ENCODE results near the gene PAK3.

The PAK3 gene

GRCh38 chrX:111182997-111183396 lies 87.0 kb downstream of the PAK3 start:
- Histone ChIP-seq H3K4me1 (ENCODE audit: insufficient read depth, low read length) (no peaks in the 10 kb centered on the region), H3K36me3 (ENCODE audit: insufficient read depth, low read length) (no peaks in the 10 kb centered on the region), H3K9ac (ENCODE audit: low read length) (no peak overlapping the region), H3K4me3 (ENCODE audit: low read depth in 1 of 2, low read length in 2 of 2) (no peak overlapping the region), H3K27ac (ENCODE audit: low read depth, low read length) (no peak overlapping the region), H3K27me3 (ENCODE audit: control insufficient read depth in 1 of 2, insufficient read depth in 2 of 2, low read length in 2 of 2) (no peaks in the 10 kb centered on the region), H3K9me3 (ENCODE audit: low read length) (no peaks in the 10 kb centered on the region)

- no peaks in the 10 kb centered on the region for H3K9me3 ChIP-seq (ENCODE audit: low read length)
- no peak overlapping the region for H3K9ac ChIP-seq (ENCODE audit: low read length)
- no peaks in the 10 kb centered on the region for H3K27me3 ChIP-seq (ENCODE audit: control insufficient read depth in 1 of 2, insufficient read depth in 2 of 2, low read length in 2 of 2)
- no peak overlapping the region for H3K27ac ChIP-seq (ENCODE audit: low read depth, low read length)
- H3K4me3 ChIP-seq (ENCODE audit: low read depth in 1 of 2, low read length in 2 of 2): no peak overlapping the region
- H3K36me3 ChIP-seq (ENCODE audit: insufficient read depth, low read length): no peaks in the 10 kb centered on the region
- H3K4me1 ChIP-seq (ENCODE audit: insufficient read depth, low read length): no peaks in the 10 kb centered on the region
Observed at GRCh38 chrX:111191598-111191997, 95.6 kb downstream of the PAK3 start.

- H3K9ac ChIP-seq (ENCODE audit: low read length): no peak overlapping the region
- no peak overlapping the region for H3K4me3 ChIP-seq (ENCODE audit: low read depth in 1 of 2, low read length in 2 of 2)
- no peaks in the 10 kb centered on the region for H3K9me3 ChIP-seq (ENCODE audit: low read length)
- H3K27ac ChIP-seq (ENCODE audit: low read depth, low read length): no peak overlapping the region
- no peaks in the 10 kb centered on the region for H3K4me1 ChIP-seq (ENCODE audit: insufficient read depth, low read length)
- H3K36me3 ChIP-seq (ENCODE audit: insufficient read depth, low read length): no peaks in the 10 kb centered on the region
- peaks cover 0 to 5% of the 10 kb centered on the region in 2 donors for H3K27me3 ChIP-seq (ENCODE audit: control insufficient read depth in 1 of 2, insufficient read depth in 2 of 2, low read length in 2 of 2)
Observed at GRCh38 chrX:111199505-111199904, 103.5 kb downstream of the PAK3 start.

GRCh38 chrX:111200327-111200726 lies 104.3 kb downstream of the PAK3 start:
- Histone ChIP-seq H3K9me3 (ENCODE audit: low read length) (no peaks in the 10 kb centered on the region), H3K27me3 (ENCODE audit: control insufficient read depth in 1 of 2, insufficient read depth in 2 of 2, low read length in 2 of 2) (peaks cover 0 to 5% of the 10 kb centered on the region in 2 donors), H3K27ac (ENCODE audit: low read depth, low read length) (no peak overlapping the region), H3K4me3 (ENCODE audit: low read depth in 1 of 2, low read length in 2 of 2) (no peak overlapping the region), H3K4me1 (ENCODE audit: insufficient read depth, low read length) (no peaks in the 10 kb centered on the region), H3K9ac (ENCODE audit: low read length) (no peak overlapping the region), H3K36me3 (ENCODE audit: insufficient read depth, low read length) (no peaks in the 10 kb centered on the region)

GRCh38 chrX:111207851-111208250 lies 111.9 kb downstream of the PAK3 start:
- Histone ChIP-seq H3K9ac (ENCODE audit: low read length) (no peak overlapping the region), H3K36me3 (ENCODE audit: insufficient read depth, low read length) (no peaks in the 10 kb centered on the region), H3K27me3 (ENCODE audit: control insufficient read depth in 1 of 2, insufficient read depth in 2 of 2, low read length in 2 of 2) (peaks cover 0 to 5% of the 10 kb centered on the region in 2 donors), H3K4me1 (ENCODE audit: insufficient read depth, low read length) (no peaks in the 10 kb centered on the region), H3K4me3 (ENCODE audit: low read depth in 1 of 2, low read length in 2 of 2) (no peak overlapping the region), H3K27ac (ENCODE audit: low read depth, low read length) (no peak overlapping the region), H3K9me3 (ENCODE audit: low read length) (no peaks in the 10 kb centered on the region)

- no peaks in the 10 kb centered on the region for H3K9me3 ChIP-seq (ENCODE audit: low read length)
- H3K9ac ChIP-seq (ENCODE audit: low read length): no peak overlapping the region
- H3K27ac ChIP-seq (ENCODE audit: low read depth, low read length): no peak overlapping the region
- H3K4me3 ChIP-seq (ENCODE audit: low read depth in 1 of 2, low read length in 2 of 2): no peak overlapping the region
- H3K27me3 ChIP-seq (ENCODE audit: control insufficient read depth in 1 of 2, insufficient read depth in 2 of 2, low read length in 2 of 2): no peaks in the 10 kb centered on the region
- no peaks in the 10 kb centered on the region for H3K36me3 ChIP-seq (ENCODE audit: insufficient read depth, low read length)
- no peaks in the 10 kb centered on the region for H3K4me1 ChIP-seq (ENCODE audit: insufficient read depth, low read length)
Observed at GRCh38 chrX:111216293-111216801, 120.4 kb downstream of the PAK3 start.

GRCh38 chrX:111244235-111244750 lies 148.3 kb downstream of the PAK3 start:
- Histone ChIP-seq H3K36me3 (ENCODE audit: insufficient read depth, low read length) (no peaks in the 10 kb centered on the region), H3K27me3 (ENCODE audit: control insufficient read depth in 1 of 2, insufficient read depth in 2 of 2, low read length in 2 of 2) (no peaks in the 10 kb centered on the region), H3K4me1 (ENCODE audit: insufficient read depth, low read length) (no peaks in the 10 kb centered on the region), H3K4me3 (ENCODE audit: low read depth in 1 of 2, low read length in 2 of 2) (no peak overlapping the region), H3K9me3 (ENCODE audit: low read length) (no peaks in the 10 kb centered on the region), H3K9ac (ENCODE audit: low read length) (no peak overlapping the region), H3K27ac (ENCODE audit: low read depth, low read length) (no peak overlapping the region)

GRCh38 chrX:111254896-111255693 lies 159.1 kb downstream of the PAK3 start:
- no peaks in the 10 kb centered on the region for H3K36me3 ChIP-seq (ENCODE audit: insufficient read depth, low read length)
- H3K9me3 ChIP-seq (ENCODE audit: low read length): no peaks in the 10 kb centered on the region
- no peak overlapping the region for H3K27ac ChIP-seq (ENCODE audit: low read depth, low read length)
- no peak overlapping the region for H3K9ac ChIP-seq (ENCODE audit: low read length)
- H3K27me3 ChIP-seq (ENCODE audit: control insufficient read depth in 1 of 2, insufficient read depth in 2 of 2, low read length in 2 of 2): peaks cover 0 to 8% of the 10 kb centered on the region in 2 donors
- no peak overlapping the region for H3K4me3 ChIP-seq (ENCODE audit: low read depth in 1 of 2, low read length in 2 of 2)
- no peaks in the 10 kb centered on the region for H3K4me1 ChIP-seq (ENCODE audit: insufficient read depth, low read length)

GRCh38 chrX:111257733-111258132 lies 161.7 kb downstream of the PAK3 start:
- peaks cover 0 to 13% of the 10 kb centered on the region in 2 donors for H3K27me3 ChIP-seq (ENCODE audit: control insufficient read depth in 1 of 2, insufficient read depth in 2 of 2, low read length in 2 of 2)
- no peaks in the 10 kb centered on the region for H3K4me1 ChIP-seq (ENCODE audit: insufficient read depth, low read length)
- no peaks in the 10 kb centered on the region for H3K9me3 ChIP-seq (ENCODE audit: low read length)
- no peak overlapping the region for H3K27ac ChIP-seq (ENCODE audit: low read depth, low read length)
- no peaks in the 10 kb centered on the region for H3K36me3 ChIP-seq (ENCODE audit: insufficient read depth, low read length)
- H3K4me3 ChIP-seq (ENCODE audit: low read depth in 1 of 2, low read length in 2 of 2): no peak overlapping the region
- no peak overlapping the region for H3K9ac ChIP-seq (ENCODE audit: low read length)

GRCh38 chrX:111259559-111259958 lies 163.6 kb downstream of the PAK3 start:
- Histone ChIP-seq H3K27me3 (ENCODE audit: control insufficient read depth in 1 of 2, insufficient read depth in 2 of 2, low read length in 2 of 2) (peaks cover 0 to 13% of the 10 kb centered on the region in 2 donors), H3K4me3 (ENCODE audit: low read depth in 1 of 2, low read length in 2 of 2) (no peak overlapping the region), H3K9ac (ENCODE audit: low read length) (no peak overlapping the region), H3K9me3 (ENCODE audit: low read length) (no peaks in the 10 kb centered on the region), H3K27ac (ENCODE audit: low read depth, low read length) (no peak overlapping the region), H3K4me1 (ENCODE audit: insufficient read depth, low read length) (no peaks in the 10 kb centered on the region), H3K36me3 (ENCODE audit: insufficient read depth, low read length) (no peaks in the 10 kb centered on the region)

GRCh38 chrX:111260451-111260850 lies 164.5 kb downstream of the PAK3 start:
- H3K9ac ChIP-seq (ENCODE audit: low read length): no peak overlapping the region
- no peaks in the 10 kb centered on the region for H3K36me3 ChIP-seq (ENCODE audit: insufficient read depth, low read length)
- H3K4me1 ChIP-seq (ENCODE audit: insufficient read depth, low read length): no peaks in the 10 kb centered on the region
- no peak overlapping the region for H3K4me3 ChIP-seq (ENCODE audit: low read depth in 1 of 2, low read length in 2 of 2)
- H3K27me3 ChIP-seq (ENCODE audit: control insufficient read depth in 1 of 2, insufficient read depth in 2 of 2, low read length in 2 of 2): peaks cover 0 to 13% of the 10 kb centered on the region in 2 donors
- no peak overlapping the region for H3K27ac ChIP-seq (ENCODE audit: low read depth, low read length)
- no peaks in the 10 kb centered on the region for H3K9me3 ChIP-seq (ENCODE audit: low read length)

- Histone ChIP-seq H3K4me3 (ENCODE audit: low read depth in 1 of 2, low read length in 2 of 2) (no peak overlapping the region), H3K4me1 (ENCODE audit: insufficient read depth, low read length) (no peaks in the 10 kb centered on the region), H3K9me3 (ENCODE audit: low read length) (no peaks in the 10 kb centered on the region), H3K9ac (ENCODE audit: low read length) (no peak overlapping the region), H3K27ac (ENCODE audit: low read depth, low read length) (no peak overlapping the region), H3K36me3 (ENCODE audit: insufficient read depth, low read length) (no peaks in the 10 kb centered on the region), H3K27me3 (ENCODE audit: control insufficient read depth in 1 of 2, insufficient read depth in 2 of 2, low read length in 2 of 2) (peaks cover 0 to 13% of the 10 kb centered on the region in 2 donors)
Observed at GRCh38 chrX:111262086-111262485, 166.1 kb downstream of the PAK3 start.
